Umbilical cord (tissue), 2 donors: ENCODE measurements around the gene SBDS. TPM values are rescaled to one million over a fixed set of nuclear protein-coding genes. Genes with fewer than 3 reads are reported as not detected.
"Not testable (repeated sequence)": the region's sequence is repeated elsewhere in the genome, so short reads cannot be mapped to it uniquely, and the experiment has no call there.

Source experiments
- DNase-seq: peaks from one replicate; pipeline ENCODE4 v3.0.0-alpha.2; 2015; ENCODE audit warnings: low spot score
- total RNA-seq: library from RNA; depleted of rRNA; stranded (reverse); fragments of >200 nt; gene quantifications from one replicate; pipeline ENCODE4 v1.2.3, GENCODE V29; 2014; ENCODE audit warnings: low replicate concordance; ENCODE audit not compliant: insufficient read depth

SBDS gene
- 117 TPM for total RNA-seq

DNA sequence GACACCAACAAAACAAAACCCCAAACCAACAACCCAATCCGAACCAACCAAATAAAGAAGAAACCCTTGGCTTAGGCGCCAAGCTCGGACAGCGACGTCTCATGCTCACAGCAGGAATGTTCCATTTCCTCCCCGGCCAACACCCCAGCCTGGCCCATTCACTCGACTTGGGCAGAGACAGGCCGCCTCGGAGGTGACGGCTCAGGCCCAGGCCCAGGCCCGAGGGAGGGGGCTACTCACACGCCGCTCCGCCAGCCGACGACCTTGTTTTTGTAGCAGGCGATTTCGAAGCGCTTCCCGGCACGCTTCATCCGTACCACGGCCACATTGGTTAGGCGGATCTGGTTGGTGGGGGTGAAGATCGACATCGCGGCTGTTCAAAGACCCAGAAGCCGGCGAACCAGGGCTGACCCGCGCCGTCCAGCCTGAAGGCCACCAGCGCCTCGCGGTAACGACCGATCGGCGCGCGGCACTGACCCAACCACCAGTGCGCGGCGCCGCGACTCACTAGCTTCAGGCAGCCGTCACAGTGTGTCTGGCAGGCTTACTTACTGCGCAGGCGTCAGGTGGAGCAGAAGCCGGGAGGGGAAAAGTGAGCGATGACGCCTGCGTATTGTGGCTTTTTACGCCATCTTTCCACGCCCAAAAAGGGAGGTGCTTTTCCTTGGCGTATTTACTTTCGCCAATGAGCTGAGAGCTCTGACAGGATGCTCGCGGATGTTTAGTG lies at the start of gene SBDS:
Gene SBDS (minus strand): TSS at position 537 of the 727 bp plus-strand sequence. CDS start 169 bp downstream, at position 368.
- peak; percentile 100 for DNase-seq

DNA sequence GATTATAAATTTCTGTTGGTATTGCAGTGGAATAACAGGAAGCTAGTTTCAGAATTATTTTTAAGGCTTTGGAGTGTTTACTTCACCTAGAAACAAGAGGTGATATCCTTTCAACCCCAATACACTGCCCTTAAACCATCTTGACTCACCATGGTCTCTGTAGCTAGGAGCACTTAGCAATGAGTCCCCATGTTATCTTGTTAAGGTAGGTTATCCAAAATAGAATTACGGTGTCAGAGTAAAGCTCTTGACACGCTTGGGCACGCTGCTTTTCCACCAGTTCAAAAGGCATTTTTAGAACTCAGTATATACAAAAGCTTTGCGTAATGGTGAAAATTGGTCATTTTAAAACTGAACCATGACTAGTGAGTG lies 48.2 kb upstream of the SBDS start:
- not testable (repeated sequence) for DNase-seq

DNA sequence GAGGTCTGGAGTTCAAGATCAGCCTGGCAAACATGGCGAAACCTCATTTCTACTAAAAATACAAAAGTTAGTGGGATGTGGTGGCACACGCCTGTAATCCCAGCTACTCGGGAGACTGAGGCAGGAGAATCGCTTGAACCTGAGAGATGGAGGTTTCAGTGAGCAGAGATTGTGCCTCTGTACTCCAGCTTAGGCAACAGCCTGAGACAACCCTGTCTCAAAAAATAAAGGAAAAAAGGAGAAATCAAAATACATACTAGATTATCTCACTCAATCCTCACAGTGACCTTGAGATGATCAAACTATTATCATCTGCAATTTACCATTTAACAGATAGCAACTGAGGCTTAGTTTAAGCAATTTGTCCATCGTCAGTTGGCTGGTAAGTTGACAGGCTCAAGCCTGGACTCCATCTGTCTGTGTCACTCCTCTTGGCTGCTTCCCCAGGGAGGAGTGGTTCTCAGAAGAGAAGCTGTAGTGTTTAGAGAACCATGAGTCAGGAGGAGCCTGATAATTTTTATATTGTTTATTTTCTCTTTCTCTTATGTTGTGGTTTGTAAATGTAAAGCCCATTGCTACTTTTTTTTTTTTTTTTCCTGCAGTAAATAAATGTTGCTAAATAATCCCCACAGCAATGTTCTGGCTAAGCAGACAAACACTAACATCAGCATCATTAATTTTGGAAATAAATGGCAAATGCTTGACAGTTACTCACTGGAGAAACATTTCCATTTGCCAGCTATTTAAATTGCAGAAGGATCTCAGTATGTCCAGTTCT lies 47.6 kb upstream of the SBDS start:
- peak; percentile 88 for DNase-seq

DNA sequence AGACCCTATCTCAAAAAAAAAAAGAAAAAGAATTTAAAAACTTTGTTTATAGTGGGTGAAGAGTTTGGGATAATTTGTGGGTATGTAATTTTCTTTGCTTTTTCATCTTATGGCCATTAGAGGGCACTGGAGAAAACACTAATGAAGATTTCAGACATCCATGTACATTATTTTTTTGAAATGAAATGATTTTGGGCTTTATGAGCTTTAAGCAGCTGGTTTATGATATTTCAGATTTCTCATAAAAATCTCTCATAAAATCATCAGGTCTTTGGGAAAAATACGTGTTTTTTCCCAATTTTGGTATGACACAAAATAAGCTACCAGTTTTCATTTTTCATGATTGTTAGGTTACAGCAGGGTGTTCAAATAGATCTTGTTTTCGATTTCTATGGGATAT lies 45.4 kb upstream of the SBDS start:
- peak; percentile 14 for DNase-seq

DNA sequence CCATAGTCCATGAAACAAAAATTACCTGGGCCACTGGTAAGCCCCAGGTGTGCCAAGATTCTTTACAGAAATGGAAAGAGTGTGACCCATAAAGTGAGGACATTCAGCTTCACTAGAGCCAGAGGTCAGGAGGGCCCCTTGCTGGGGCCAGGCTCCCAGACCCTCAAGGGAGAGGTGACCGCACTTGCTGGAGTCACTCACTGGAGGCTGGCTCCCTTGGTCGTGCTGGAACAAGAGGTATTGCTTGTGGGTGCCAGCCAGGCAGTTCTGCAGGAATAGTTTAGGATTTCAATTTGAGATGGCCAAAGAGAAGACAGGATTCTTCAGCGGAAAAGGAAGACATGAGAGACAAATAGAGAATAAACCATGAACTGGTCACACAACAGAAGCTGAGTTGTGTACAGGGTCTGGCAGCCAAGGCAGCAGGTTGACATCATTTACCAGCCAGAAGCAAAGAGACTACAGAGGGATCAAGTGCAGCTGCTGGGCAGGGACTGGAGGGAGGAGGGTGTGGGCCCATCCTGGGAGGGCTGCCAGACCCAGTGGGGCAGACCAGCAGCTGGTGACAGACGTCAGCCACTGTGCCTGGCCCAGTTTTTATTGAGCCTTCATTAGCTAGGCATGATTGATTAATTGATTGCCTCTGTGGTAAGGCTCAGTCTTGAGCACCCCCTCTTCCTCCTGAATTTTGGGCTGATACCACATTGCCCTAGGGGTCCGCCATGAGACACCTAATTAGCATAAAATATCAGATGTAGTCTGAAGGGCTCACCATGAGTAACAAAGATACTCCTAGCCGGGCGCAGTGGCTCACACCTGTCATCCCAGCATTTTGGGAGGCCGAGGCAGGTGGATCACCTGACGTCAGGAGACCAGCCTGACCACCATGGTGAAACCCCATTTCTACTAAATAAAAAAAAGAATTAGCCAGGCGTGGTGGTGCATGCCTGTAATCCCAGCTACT lies 41.3 kb upstream of the SBDS start:
- not testable (repeated sequence) for DNase-seq

DNA sequence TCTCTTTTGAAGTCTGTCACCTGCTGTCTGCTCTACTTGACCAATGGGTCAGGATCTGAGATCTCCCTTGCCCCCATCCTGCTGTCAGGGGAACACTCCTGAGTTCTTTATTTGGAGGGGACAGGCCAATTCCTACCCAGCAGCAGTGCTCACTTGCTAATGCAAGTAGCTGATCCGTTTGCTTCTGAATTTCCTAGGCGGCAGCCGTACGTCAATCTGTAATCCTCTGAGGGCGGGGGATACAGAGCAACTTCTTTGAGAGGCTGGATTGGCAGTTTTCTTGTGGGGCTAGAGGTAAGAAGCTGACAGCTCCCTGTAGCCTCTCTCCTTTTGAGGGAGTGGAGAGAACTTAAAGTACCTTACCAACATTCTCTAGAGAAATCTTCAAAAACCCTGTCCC lies 37.9 kb upstream of the SBDS start:
- DNase-seq: no peak

DNA sequence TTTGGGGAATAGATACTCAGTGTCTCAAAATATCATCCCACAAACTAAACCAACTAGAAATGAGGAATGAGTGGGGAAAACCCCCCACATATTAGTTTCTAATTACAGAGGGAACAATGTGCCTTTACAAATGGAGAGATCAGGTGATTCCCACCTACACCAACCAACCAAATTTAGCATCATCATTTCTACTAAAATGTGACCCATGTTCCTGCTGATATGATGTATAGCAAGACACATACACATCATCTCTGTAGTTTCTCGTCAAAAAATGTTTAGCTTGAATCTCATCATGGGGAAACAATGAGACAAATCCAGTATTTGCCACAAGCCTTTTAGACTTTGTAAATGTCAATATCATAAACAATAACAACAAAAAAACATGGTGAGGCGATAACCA lies 36.3 kb upstream of the SBDS start:
- not testable (repeated sequence) for DNase-seq

DNA sequence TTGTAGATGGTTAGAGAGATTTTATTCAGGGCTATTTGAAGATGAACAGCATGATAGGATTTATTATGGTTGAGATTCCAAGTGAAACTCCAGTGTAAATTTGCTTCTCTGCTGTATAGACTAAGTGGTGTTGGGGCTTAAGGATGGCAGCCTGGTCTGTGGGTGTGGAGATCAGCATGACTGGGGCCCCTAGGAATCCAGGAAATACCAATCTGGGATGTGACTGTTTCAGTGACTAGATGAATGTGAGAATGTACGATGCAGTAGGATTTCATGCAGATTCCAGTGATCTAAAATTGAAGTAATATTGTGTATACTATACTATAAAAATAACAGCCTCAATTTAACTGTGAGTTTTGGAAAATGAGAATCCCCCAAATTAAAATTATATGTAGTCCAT lies 30.1 kb upstream of the SBDS start:
- DNase-seq: peak; percentile 24

DNA sequence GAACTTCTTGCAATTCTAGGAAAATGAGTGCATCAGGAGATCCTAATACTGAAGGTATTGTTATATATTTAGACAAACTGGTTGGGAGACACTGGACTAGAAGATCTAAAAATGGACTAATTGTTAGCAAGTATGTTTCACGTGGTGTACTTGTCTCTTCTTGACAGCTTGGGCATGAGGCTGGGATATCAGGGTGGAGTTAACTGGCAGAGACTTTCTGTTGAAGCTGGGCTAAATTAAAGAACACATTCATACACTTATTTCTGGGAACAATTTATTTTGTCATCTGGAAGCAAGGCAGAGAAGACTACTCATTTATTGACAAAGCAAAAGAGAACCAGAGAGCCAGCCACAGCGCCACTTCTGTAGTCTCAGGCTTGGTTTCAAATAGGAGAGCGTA lies 27.1 kb upstream of the SBDS start:
- DNase-seq: no peak

DNA sequence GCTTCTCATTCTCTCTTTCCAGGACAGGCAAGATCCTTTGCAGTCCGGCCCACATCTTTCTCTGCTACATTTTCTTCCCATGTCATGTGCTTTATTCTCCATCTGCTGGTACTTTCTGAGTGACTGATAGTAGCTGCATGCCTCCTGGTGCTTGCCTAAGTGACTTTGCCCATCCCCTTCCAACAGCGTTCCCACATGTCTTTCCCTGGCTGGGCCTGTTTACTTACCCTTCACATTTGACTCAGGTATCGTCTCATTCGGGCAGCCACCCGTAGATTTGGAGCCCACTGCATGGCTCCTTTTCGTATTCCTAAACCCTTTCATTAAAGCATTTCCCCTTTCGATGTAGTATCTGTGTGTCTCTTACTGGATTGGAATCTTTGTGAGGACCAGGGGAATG lies 25.9 kb upstream of the SBDS start:
- no peak for DNase-seq

DNA sequence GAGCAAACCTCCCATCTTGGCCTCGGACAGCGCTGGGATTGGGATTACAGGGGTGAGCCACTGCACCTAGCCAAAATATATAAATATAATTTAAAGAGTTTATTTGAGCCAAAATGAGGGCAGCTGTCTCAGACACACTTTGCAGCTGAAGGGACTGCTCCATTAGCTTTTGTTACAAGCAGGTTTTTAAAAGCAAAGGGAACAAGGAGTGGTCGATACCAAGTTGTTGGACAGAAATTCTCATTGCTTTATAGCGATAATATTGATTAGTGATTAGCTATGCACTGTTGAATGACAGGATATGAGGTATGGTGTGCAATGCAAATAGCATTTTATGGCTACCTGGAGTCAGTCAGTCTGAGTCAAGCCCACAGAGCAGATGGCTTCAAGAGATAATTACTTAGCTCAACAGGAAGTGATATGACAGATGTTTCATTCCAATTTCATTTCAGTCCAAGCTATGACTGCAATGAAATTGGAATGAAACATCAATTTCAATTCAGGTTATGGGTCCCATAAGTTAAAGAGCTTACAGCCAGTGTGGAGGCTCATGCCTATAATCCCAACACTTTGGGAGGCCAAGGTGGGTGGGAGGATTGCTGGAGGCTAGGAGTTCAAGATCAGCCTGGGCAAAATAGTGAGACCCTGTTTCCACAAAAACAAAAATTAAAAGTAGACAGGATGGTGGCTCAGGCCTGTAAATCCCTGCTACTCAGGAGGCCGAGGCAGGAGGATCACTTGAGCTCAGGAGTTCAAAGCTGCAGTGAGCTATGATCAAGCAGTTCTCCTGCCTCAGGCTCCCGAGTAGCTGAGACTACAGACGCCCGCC lies 24.4 kb upstream of the SBDS start:
- no peak for DNase-seq

DNA sequence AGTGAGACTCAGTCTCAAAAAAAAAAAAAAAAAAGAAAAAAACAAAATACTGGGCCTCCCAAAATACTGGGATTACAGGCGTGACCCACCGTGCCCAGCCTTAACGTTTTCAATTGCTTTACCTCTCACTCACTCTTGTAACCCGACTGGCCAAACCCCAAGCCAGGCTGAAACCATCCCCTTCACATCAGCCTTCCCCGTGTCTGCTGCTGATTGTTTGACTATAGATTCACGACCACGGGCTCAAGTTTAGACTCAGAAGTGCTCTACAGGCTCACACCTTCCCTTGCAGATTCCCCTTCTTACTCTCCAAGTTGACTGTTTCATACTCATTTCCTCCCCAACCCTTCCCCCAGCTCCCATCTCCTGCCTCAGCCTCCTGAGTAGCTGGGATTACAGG lies 23.6 kb upstream of the SBDS start:
- DNase-seq: no peak

DNA sequence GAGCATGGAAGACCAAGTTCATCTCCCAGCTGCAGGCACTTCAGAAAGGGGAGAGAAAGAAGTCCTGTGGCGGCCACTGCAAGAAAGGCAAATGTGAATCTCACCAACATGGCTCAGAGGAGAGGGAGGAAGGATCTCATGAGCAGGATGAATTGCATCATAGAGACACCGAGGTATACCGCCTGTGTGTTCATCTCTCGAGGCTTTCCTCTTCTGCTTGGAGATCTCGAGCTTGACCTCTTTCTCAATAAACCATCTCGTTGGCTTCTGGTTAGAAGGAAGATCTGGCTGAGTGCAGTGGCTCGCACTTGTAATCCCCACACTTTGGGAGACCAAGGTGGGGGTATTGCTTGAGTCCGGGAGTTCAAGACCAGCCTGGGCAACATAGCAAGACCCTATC lies 22.6 kb upstream of the SBDS start:
- not testable (repeated sequence) for DNase-seq

DNA sequence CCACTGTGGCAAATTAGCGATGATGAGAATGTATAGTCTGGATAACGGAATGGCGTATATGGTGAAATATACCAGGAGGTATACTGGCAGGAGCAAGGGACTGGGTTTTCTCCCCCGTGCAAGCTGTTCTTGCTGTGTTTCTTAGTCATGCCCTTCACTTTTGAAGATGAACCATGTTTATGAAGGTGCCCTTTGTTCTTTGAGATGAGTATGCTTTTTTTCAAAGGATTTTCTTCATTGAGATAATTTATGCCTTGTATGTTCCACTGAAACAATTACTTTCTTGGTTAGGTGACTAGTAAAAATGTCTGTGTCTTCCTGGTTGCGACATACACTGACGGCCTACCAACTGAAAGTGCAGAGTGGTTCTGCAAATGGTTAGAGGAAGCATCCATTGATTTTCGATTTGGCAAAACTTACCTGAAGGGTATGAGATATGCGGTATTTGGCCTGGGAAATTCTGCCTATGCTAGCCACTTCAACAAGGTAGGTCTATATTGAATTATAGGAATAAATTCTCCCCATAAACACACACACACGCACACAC lies 18.8 kb upstream of the SBDS start:
- DNase-seq: not testable (repeated sequence)

DNA sequence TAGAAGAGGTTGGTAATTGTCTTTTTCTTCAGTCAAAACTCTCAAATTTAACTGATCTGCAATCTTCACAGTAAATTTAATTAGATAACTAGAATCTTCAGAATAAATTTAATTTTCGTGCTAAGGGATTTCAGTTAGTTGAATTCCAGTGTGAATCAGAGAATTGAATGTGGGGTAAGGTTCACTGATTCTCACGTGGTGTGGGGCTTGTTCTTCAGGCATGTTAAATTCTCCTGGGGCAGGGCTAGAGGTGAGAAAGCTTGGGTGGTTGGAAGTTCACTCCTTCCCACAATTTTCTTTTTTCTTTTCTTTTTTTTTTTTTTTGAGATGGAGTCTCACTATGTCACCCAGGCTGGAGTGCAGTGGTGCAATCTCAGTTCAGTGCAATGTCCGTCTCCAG lies 14.3 kb upstream of the SBDS start:
- not testable (repeated sequence) for DNase-seq

DNA sequence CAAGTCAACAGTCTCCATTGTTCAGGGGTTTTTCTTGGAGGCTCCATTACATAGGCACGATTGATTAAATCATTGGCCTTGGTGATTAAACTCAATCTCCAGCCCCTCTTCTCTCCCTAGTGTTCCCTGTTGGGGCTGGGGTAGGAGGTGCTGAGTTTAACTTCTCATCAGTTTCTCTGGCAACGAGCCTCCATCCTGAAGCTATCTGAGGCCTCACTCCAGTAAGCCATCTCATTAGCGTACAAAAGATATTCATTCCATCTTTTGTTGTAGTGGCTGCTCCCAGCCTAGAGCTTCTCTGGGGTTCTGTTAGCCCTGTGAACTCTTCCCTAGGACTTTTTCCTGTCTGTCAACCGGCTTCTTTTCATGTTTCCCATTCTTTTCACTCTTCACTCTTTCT lies 12.9 kb upstream of the SBDS start:
- DNase-seq: no peak

DNA sequence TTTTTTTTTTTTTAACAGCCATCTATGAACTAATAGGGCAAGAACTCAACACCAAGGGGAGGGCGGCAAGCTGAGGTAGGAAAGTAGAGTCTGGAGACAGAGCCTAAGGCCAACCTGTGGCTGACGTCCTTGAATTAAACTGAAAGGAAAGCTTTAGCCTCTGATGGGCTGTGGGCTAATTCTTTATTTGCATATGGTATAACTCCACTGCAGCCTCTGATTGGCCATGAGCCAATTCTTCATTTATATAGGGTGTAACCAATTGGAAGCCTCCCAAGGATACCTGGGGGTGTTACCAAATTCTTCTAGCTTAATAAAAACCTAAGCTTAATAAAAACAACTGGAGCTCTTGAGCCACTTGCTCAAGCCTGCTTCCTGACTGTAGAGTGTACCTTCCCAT lies 11.6 kb upstream of the SBDS start:
- DNase-seq: no peak

DNA sequence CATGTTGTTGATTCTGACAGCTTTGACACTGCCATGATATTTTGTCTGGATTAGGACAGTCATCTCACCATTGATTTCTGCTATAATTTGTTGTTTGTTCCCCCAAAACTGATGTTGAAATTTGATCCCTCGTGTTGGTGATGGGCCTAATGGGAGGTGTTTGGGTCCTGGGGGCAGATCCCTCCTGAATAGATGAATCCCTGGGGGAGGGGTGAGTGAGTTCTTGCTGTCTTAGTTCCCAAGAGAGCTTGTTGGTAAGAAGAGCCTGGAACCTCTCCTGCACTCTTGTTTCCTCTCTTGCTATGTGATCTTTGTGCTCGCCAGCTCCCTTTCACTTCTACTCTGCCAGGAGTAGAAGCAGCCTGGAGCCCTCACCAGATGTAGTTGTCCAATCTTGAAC lies 8.8 kb upstream of the SBDS start:
- not testable (repeated sequence) for DNase-seq

DNA sequence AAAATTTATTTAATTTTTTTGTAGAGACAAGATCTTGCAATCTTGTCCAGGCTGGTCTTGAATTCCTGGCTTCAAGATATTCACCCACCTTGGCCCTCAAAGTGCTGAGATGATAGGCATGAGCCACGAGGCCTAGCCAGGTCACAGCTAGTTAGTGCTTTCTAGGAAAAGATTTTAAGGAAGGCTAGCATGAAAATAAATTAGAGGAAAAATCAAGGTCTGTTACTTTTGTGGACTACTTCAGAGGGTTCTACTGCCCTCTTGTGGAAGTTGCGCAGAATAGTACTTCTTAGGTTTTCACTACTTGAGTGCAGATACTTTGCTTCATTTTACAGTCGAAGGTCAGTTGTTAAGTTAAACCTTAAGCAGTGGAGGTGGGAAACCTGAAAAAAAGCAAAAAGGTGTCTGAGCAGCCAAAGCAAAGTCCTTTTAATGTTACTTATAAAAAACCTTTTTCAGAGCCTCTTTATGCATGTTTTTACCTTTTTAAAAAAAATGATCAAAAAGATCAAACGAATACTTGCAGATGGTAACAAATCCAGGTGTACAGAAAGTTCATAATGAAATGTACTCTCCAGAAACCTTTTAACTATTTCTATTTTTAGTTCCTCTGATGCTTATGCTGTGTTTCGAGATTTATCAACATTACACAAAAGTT lies 5.3 kb upstream of the SBDS start:
- peak; percentile 36 for DNase-seq
